ENCODE measurements around the gene MYL4.
"Not testable (repeated sequence)": the region's sequence is repeated elsewhere in the genome, so short reads cannot be mapped to it uniquely, and the experiment has no call there.

The MYL4 gene

DNA sequence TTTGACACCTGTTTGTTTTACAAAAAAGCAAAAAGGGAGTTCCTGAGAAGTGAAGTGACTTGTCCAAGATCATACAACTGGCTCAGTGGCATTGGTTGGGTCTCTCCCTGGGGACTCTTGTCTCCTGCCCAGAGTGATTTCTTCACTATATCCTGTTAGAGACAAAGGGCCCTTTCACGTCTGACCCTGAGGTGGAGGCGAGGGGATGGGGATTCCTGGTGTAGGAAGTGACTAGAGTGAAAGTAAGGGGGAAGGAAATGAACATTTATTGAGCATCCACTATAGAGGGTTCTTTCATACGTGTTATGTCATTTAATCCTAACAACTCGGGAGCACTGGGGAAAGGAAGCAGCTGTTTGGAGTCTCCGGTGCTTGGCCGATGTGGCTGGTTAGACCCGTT lies 53.4 kb downstream of the MYL4 start:
- TF ChIP-seq, protein P1, sequence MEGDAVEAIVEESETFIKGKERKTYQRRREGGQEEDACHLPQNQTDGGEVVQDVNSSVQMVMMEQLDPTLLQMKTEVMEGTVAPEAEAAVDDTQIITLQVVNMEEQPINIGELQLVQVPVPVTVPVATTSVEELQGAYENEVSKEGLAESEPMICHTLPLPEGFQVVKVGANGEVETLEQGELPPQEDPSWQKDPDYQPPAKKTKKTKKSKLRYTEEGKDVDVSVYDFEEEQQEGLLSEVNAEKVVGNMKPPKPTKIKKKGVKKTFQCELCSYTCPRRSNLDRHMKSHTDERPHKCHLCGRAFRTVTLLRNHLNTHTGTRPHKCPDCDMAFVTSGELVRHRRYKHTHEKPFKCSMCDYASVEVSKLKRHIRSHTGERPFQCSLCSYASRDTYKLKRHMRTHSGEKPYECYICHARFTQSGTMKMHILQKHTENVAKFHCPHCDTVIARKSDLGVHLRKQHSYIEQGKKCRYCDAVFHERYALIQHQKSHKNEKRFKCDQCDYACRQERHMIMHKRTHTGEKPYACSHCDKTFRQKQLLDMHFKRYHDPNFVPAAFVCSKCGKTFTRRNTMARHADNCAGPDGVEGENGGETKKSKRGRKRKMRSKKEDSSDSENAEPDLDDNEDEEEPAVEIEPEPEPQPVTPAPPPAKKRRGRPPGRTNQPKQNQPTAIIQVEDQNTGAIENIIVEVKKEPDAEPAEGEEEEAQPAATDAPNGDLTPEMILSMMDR (IDR thresholded peaks at IDR 0.05; ENCODE audit: insufficient read depth, low read depth, low read length, missing control alignments): no peak
- H3K4me3 ChIP-seq (ENCODE audit: low read depth, low read length): no peak overlapping the region
- peak; percentile 57 for DNase-seq (ENCODE audit: low read depth)

DNA sequence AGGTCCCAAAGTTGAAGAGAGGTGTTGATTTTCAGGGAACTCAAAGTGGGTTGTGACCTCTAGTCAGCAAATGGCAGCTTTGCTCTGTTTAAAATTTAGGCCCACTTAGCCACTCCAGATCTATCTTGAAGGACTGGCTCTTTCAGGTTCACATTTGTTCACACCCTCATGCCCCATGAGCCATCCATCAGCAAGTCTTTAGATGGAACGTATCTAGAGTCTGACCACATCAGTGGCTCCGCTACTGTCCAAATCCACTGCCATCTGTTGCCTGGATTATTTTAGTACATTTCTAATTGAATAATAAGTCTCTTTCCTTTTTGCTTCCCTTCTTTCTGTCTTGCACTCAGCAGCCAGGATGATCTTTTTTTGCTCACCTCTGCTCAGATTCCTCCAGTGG lies 55.0 kb downstream of the MYL4 start:
- TF ChIP-seq, protein P1 (IDR thresholded peaks at IDR 0.05; ENCODE audit: insufficient read depth, low read depth, low read length, missing control alignments): no peak
- DNase-seq (ENCODE audit: low read depth): no peak
- H3K4me3 ChIP-seq (ENCODE audit: low read depth, low read length): no peak overlapping the region

DNA sequence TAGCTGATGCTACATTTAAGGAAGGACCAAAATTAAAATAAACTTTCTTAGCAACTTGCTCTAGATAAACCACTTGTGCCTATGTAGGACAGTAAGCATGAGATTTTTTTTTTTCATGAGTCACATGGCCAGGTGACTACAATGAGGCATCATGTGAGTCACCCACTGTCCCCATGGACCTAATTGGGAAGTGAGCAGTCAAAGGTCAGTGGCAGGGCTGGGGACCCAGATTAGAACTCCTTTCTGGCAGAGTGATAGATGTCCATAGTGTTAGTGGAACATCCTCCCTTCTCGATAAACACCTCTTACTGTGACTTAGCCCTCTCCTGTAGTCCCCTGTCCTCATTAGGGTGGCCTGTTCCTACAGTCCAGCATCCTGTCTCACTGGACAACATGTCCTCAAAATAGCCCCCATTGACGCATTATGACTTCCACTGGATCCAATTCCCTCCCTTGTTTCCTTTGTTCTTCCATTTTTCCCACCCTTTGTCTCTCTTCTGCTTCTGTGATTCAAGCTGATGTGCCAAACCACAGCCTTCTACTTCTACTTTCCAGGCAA lies 56.9 kb downstream of the MYL4 start:
- DNase-seq (ENCODE audit: low read depth): no peak
- TF ChIP-seq, protein P1 (IDR thresholded peaks at IDR 0.05; ENCODE audit: insufficient read depth, low read depth, low read length, missing control alignments): no peak
- H3K4me3 ChIP-seq (ENCODE audit: low read depth, low read length): no peak overlapping the region

DNA sequence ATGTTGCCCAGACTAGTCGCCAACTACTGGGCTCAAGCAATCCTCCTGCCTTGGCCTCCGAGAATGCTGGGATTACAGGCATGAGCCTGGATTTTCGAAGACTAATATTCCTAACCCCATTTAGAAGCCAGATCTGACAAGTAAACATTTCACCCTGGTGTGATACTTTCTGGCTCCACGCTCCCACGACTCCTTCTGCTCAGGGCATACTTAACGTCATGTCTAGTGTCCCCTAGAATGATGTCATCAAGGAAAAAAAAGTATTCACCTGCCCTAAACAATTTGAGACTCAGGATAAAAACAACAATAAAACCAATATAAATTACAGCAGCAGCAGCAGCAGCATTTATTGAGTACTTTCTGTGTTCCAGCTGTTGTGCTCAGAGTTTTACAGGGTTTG lies 57.6 kb downstream of the MYL4 start:
- TF ChIP-seq, protein P1 (IDR thresholded peaks at IDR 0.05; ENCODE audit: insufficient read depth, low read depth, low read length, missing control alignments): no peak
- H3K4me3 ChIP-seq (ENCODE audit: low read depth, low read length): no peak overlapping the region
- no peak for DNase-seq (ENCODE audit: low read depth)

DNA sequence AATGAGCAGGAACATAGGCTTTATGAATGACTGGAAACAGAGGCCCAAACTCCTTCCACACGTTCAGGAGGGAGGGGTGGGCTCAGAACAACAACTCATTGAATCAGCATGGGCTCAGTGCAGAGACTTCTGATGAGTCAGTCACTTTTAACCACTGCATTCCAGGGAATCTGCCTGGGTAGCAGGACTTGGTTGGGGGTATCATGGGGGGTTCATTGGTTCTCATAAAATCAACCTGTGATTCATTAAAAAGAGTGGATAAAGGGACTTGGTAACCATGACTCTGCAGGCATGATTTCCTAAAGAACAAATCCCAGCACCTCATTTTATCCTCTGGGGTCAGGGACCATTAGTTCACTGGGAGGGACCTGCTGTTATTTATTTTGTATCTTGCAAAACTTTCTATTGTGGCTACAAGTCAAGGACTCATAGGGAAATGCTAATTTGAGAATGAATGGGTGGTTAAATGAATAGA lies 58.2 kb downstream of the MYL4 start:
- no peak for DNase-seq (ENCODE audit: low read depth)
- no peak overlapping the region for H3K4me3 ChIP-seq (ENCODE audit: low read depth, low read length)
- TF ChIP-seq, protein P1 (IDR thresholded peaks at IDR 0.05; ENCODE audit: insufficient read depth, low read depth, low read length, missing control alignments): no peak

DNA sequence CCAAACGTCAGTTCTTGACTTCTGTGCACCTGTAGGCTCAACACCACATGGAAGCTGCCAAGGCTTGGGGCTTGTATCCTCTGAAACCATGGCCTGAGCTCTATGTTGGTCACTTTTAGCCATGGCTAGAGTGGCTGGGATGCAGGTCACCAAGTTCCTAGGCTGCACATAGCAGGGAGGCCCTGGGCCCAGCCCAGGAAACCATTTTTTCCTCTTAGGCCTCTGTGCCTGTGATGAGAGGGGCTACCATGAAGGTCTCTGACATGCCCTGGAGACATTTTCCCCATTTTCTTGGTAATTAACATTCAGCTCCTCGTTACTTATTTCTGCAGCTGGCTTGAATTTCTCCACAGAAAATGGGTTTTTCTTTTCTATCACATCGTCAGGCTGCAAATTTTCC lies 59.8 kb downstream of the MYL4 start:
- not testable (repeated sequence) for DNase-seq (ENCODE audit: low read depth); H3K4me3 ChIP-seq (ENCODE audit: low read depth, low read length)

DNA sequence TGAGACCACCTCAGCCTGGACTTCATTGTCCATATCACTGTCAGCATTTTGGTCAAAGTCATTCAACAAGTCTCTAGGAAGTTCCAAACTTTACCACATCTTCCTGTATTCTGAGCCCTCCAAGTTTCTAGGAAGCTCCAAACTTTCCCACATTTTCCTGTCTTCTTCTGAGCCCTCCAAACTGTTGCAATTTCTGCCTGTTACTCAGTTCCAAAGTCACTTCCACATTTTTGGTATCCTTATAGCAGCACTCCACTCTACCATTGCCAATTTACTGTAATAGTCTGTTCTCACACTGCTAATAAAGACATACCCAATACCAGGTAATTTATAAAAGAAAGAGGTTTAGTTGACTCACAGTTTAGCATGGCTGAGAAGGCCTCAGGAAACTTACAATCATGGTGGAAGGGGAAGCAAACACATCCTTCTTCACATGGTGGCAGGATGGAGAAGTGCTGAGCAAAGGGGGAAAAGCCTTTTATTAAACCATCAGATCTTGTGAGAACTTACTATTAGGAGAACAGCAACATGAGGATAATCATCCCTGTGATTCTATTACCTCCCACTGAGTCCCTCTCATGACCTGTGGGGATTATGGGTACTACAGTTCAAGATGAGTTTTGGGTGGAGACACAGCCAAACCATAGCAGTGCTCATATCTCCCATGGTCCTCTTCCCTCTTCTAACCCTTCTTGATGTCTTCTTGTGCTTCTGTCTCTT lies 60.6 kb downstream of the MYL4 start:
- not testable (repeated sequence) for DNase-seq (ENCODE audit: low read depth); H3K4me3 ChIP-seq (ENCODE audit: low read depth, low read length)

Data from GM12865 (cell line).